ENCODE results near the gene MCOLN3. TPM values are rescaled to one million over a fixed set of nuclear protein-coding genes. Genes with fewer than 3 reads are reported as not detected.
"Not testable (repeated sequence)": the region's sequence is repeated elsewhere in the genome, so short reads cannot be mapped to it uniquely, and the experiment has no call there.

MCOLN3 gene
- total RNA-seq, 1 donor from 2014 or later: 23.7 TPM

- no peaks in the 10 kb centered on the region for H3K27me3 Mint-ChIP-seq
- H3K4me3 Mint-ChIP-seq (ENCODE audit: low read depth): no peak overlapping the region
- peaks cover 4% of the 10 kb centered on the region for H3K36me3 Mint-ChIP-seq (ENCODE audit: insufficient read depth)
- no peaks in the 10 kb centered on the region for H3K9me3 Mint-ChIP-seq (ENCODE audit: low read depth)
- no peak for TF ChIP-seq CTCF (IDR thresholded peaks at IDR 0.05; ENCODE audit: unreplicated experiment)
- H3K4me1 Mint-ChIP-seq (ENCODE audit: low read depth): no peaks in the 10 kb centered on the region
- no peak for DNase-seq (ENCODE audit: low spot score, unreplicated experiment)
- no peak overlapping the region for H3K27ac Mint-ChIP-seq
Measured at GRCh38 chr1:85024736-85025135, 23.6 kb downstream of the MCOLN3 start.

- no peak overlapping the region for H3K4me3 Mint-ChIP-seq (ENCODE audit: low read depth)
- H3K4me1 Mint-ChIP-seq (ENCODE audit: low read depth): no peaks in the 10 kb centered on the region
- no peak overlapping the region for H3K27ac Mint-ChIP-seq
- H3K9me3 Mint-ChIP-seq (ENCODE audit: low read depth): no peaks in the 10 kb centered on the region
- no peak for TF ChIP-seq CTCF (IDR thresholded peaks at IDR 0.05; ENCODE audit: unreplicated experiment)
- no peak for DNase-seq (ENCODE audit: low spot score, unreplicated experiment)
- H3K36me3 Mint-ChIP-seq (ENCODE audit: insufficient read depth): peaks cover 2% of the 10 kb centered on the region
- no peaks in the 10 kb centered on the region for H3K27me3 Mint-ChIP-seq
Measured at GRCh38 chr1:85022700-85023099, 25.6 kb downstream of the MCOLN3 start.

GRCh38 chr1:85019994-85020393 is 28.3 kb downstream of the MCOLN3 start:
- no peak overlapping the region for H3K27ac Mint-ChIP-seq
- H3K4me1 Mint-ChIP-seq (ENCODE audit: low read depth): no peaks in the 10 kb centered on the region
- no peak for TF ChIP-seq CTCF (IDR thresholded peaks at IDR 0.05; ENCODE audit: unreplicated experiment)
- H3K36me3 Mint-ChIP-seq (ENCODE audit: insufficient read depth): no peaks in the 10 kb centered on the region
- no peaks in the 10 kb centered on the region for H3K27me3 Mint-ChIP-seq
- H3K9me3 Mint-ChIP-seq (ENCODE audit: low read depth): no peaks in the 10 kb centered on the region
- no peak overlapping the region for H3K4me3 Mint-ChIP-seq (ENCODE audit: low read depth)
- DNase-seq (ENCODE audit: low spot score, unreplicated experiment): no peak

DNA sequence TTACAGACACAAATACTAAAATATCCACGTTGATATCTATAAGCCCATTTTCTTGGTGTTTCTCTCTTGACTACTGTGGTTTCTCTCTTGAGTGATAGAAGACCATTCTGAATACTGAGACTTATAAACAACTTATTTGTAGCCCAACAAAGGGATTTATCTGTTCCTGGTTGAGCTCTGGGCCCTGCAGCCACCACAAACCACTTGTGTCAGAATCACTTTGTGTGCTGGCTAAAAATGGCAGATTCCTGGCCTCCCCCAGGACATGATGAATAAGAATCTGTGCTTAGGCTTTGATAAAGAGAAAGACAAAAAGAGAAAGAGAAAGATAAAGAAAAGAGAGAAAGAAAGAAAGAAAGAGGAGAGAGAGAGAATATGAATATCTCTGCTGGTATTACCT is 32.5 kb downstream of the MCOLN3 start:
- no peaks in the 10 kb centered on the region for H3K4me1 Mint-ChIP-seq (ENCODE audit: low read depth)
- no peak for TF ChIP-seq CTCF (IDR thresholded peaks at IDR 0.05; ENCODE audit: unreplicated experiment)
- no peaks in the 10 kb centered on the region for H3K36me3 Mint-ChIP-seq (ENCODE audit: insufficient read depth)
- no peak overlapping the region for H3K4me3 Mint-ChIP-seq (ENCODE audit: low read depth)
- no peak overlapping the region for H3K27ac Mint-ChIP-seq
- no peak for DNase-seq (ENCODE audit: low spot score, unreplicated experiment)
- peaks cover 4% of the 10 kb centered on the region for H3K9me3 Mint-ChIP-seq (ENCODE audit: low read depth)
- H3K27me3 Mint-ChIP-seq: peaks cover 4% of the 10 kb centered on the region

DNA sequence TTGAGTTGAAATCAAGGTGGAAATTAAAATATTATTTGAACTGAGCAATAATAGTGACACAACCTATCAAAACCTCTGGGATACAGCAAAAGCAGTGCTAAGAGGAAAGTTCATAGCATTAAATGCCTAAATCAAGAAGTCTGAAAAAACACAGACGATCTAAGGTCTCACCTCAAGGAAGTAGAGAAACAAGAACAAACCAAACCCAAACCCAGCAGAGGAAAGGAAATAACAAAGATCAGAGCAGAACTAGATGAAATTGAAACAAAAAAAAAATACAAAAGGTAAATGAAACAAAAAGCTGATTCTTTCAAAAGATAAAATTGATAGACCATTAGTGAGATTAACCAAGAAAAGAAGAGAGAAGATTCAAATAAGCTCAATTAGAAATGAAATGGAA is 42.7 kb downstream of the MCOLN3 start:
- not testable (repeated sequence) for H3K36me3 Mint-ChIP-seq (ENCODE audit: insufficient read depth); H3K4me1 Mint-ChIP-seq (ENCODE audit: low read depth); DNase-seq (ENCODE audit: low spot score, unreplicated experiment); H3K4me3 Mint-ChIP-seq (ENCODE audit: low read depth); H3K27ac Mint-ChIP-seq; H3K9me3 Mint-ChIP-seq (ENCODE audit: low read depth)
- peaks cover 40% of the 10 kb centered on the region for H3K27me3 Mint-ChIP-seq

- H3K4me1 Mint-ChIP-seq (ENCODE audit: low read depth): peaks cover 1% of the 10 kb centered on the region
- H3K27ac Mint-ChIP-seq: no peak overlapping the region
- H3K4me3 Mint-ChIP-seq (ENCODE audit: low read depth): no peak overlapping the region
- no peak for TF ChIP-seq CTCF (IDR thresholded peaks at IDR 0.05; ENCODE audit: unreplicated experiment)
- H3K36me3 Mint-ChIP-seq (ENCODE audit: insufficient read depth): no peaks in the 10 kb centered on the region
- H3K27me3 Mint-ChIP-seq: peaks cover 68% of the 10 kb centered on the region
- peaks cover 3% of the 10 kb centered on the region for H3K9me3 Mint-ChIP-seq (ENCODE audit: low read depth)
- DNase-seq (ENCODE audit: low spot score, unreplicated experiment): no peak
Measured at GRCh38 chr1:85001742-85002141, 46.6 kb downstream of the MCOLN3 start.
